GM12878 (cell line): ENCODE data around the gene PHF1. TPM values are rescaled to one million over a fixed set of nuclear protein-coding genes. Genes with fewer than 3 reads are reported as not detected.

Experiments
- ATAC-seq: fragments of 200-7000 bp; cut with Tn5 transposase; 3 replicates; pipeline ENCODE4 v1.9.1; 2020; ENCODE audit warnings: mild to moderate bottlenecking, moderate library complexity
- BruUV-seq: library from RNA; stranded (reverse); fragments of 400-500 nt; replicated peaks from 2 replicates; lab custom pipeline; 2021; lab: Mats Ljungman, UMichigan
- CTCF ChIA-PET: fragments of 300-600 bp; sonication (Branson Sonifier 250); formaldehyde crosslinking; extraction: SDS; loops from one replicate; lab custom pipeline; 2021; ENCODE audit warnings: inconsistent platforms; lab: Yijun Ruan, JAX
- POLR2A ChIA-PET: fragments of 350-600 bp; formaldehyde crosslinking; extraction: SDS; loops from one replicate; lab custom pipeline; 2021; ENCODE audit warnings: inconsistent platforms; lab: Charles Lee
- RAD21 ChIA-PET: fragments of 300-600 bp; sonication (Branson Sonifier 250); formaldehyde crosslinking; loops from one replicate; lab custom pipeline; 2023; ENCODE audit warnings: antibody characterized with exemption; ENCODE audit not compliant: unreplicated experiment; lab: Charles Lee
- SMC1A ChIA-PET: fragments of 300-600 bp; sonication (Branson Sonifier 250); formaldehyde crosslinking; loops from one replicate; lab custom pipeline; 2023; ENCODE audit not compliant: unreplicated experiment, uncharacterized antibody; lab: Charles Lee
- DNase-seq: peaks from one replicate; pipeline ENCODE4 v3.0.0-alpha.2; 2011; ENCODE audit warnings: low read depth, low spot score
- FAIRE-seq: peaks from 3 replicates; lab custom pipeline; 2011; peaks lifted over from hg19 to GRCh38; lab: Jason Lieb, UNC
- H2AFZ ChIP-seq: 2 replicates; pipeline ENCODE4 v1.6.0; 2011; ENCODE audit warnings: low read depth, low read length, control low read depth; ENCODE audit not compliant: control insufficient read depth
- H3K27ac ChIP-seq: 2 replicates; pipeline ENCODE4 v1.5.1; 2011; ENCODE audit warnings: control low read depth; ENCODE audit not compliant: control insufficient read depth, insufficient read depth
- H3K27me3 ChIP-seq, 2 experiments: replicated peaks in 1 of 2; 2 replicates each; pipeline versions ENCODE4 v1.6.0 to v1.6.1; 2011; ENCODE audit warnings: low read length in 1 of 2; ENCODE audit not compliant: control insufficient read depth in 2 of 2, insufficient read depth in 2 of 2
- H3K36me3 ChIP-seq, 2 experiments: 2 replicates each; pipeline ENCODE4 v1.5.1; 2011; ENCODE audit warnings: low read length in 1 of 2; ENCODE audit not compliant: control insufficient read depth in 2 of 2, insufficient read depth in 2 of 2
- H3K4me1 ChIP-seq: 2 replicates; pipeline ENCODE4 v1.6.1; 2011; ENCODE audit warnings: mild to moderate bottlenecking, low read length, moderate library complexity, mixed read lengths; ENCODE audit not compliant: control insufficient read depth, insufficient read depth
- H3K4me2 ChIP-seq: 2 replicates; pipeline ENCODE4 v1.6.0; 2011; ENCODE audit warnings: control low read depth; ENCODE audit not compliant: control insufficient read depth, insufficient read depth
- H3K4me3 ChIP-seq: fragments of 200-600 bp; sonication (generic); 2 replicates; pipeline ENCODE4 v1.5.1; 2016
- H3K79me2 ChIP-seq: 2 replicates; pipeline ENCODE4 v1.6.0; 2011; ENCODE audit warnings: low read length; ENCODE audit not compliant: control insufficient read depth, insufficient read depth
- H3K9ac ChIP-seq: 2 replicates; pipeline ENCODE4 v1.8.0; 2011; ENCODE audit warnings: low read length, control low read depth, mixed read lengths; ENCODE audit not compliant: control insufficient read depth, insufficient read depth
- H3K9me3 ChIP-seq: replicated peaks from 3 replicates; pipeline ENCODE4 v1.5.1; 2011; ENCODE audit warnings: mild to moderate bottlenecking, low read length; ENCODE audit not compliant: control insufficient read depth, insufficient read depth
- H4K20me1 ChIP-seq: 2 replicates; pipeline ENCODE4 v1.6.0; 2011; ENCODE audit not compliant: control insufficient read depth, insufficient read depth
- IRF5 ChIP-seq: fragments of 450-650 bp; IDR thresholded peaks from 2 replicates; pipeline ENCODE4 v1.6.1; 2017; ENCODE audit warnings: borderline replicate concordance
- NBN ChIP-seq: fragments of 450-650 bp; IDR thresholded peaks from 2 replicates; pipeline ENCODE4 v1.6.1; 2016
- NR2F1 ChIP-seq: fragments of 450-650 bp; conservative IDR thresholded peaks from 2 replicates; pipeline ENCODE4 v1.6.1; 2017; ENCODE audit warnings: mild to moderate bottlenecking
- RAD51 ChIP-seq: fragments of 450-650 bp; IDR thresholded peaks from 2 replicates; pipeline ENCODE4 v1.6.1; 2016; ENCODE audit warnings: moderate library complexity, mild to moderate bottlenecking, inconsistent platforms
- RELA ChIP-seq: fragments of 450-650 bp; IDR thresholded peaks from 2 replicates; pipeline ENCODE4 v1.8.0; 2014; ENCODE audit warnings: borderline replicate concordance; ENCODE audit not compliant: partially characterized antibody
- ZBTB4 ChIP-seq: fragments of 450-650 bp; formaldehyde crosslinking; IDR thresholded peaks from 2 replicates; pipeline ENCODE4 v1.4.0; 2022; ENCODE audit warnings: mild to moderate bottlenecking, moderate library complexity
- ZNF274 ChIP-seq: IDR thresholded peaks from one replicate; pipeline ENCODE4 v1.8.0; 2011; ENCODE audit not compliant: insufficient read length, insufficient read depth
- WGBS: methylation state at CpG from one replicate; pipeline ENCODE4 v1.1.6; 2016; ENCODE audit warnings: low lambda C conversion rate; ENCODE audit not compliant: insufficient replicate concordance, insufficient coverage; ENCODE audit errors: missing lambda C conversion rate; 5-methylcytosine and 5-hydroxymethylcytosine counted together
- in situ Hi-C: fragments of 300-500 bp; cut with MboI; formaldehyde crosslinking; loops from 9 replicates; pipeline ENCODE4 v1.14.3; 2018; ENCODE audit warnings: mixed read lengths
- intact Hi-C: fragments of 100-400 bp; cut with micrococcal nuclease; formaldehyde crosslinking; loops from one replicate; pipeline ENCODE4 v1.14.2; 2022; ENCODE audit not compliant: unreplicated experiment
- polyA plus RNA-seq, 11 experiments: library from polyadenylated mRNA; depleted of rRNA in 4 of 11; unstranded in 6 of 11; stranded (reverse) in 5 of 11; fragments of >200 nt; fragmentation: Nextera tagmentation in 4 of 11; fragmentation: Illumina TruSeq in 1 of 11; extraction: Ambion mirVana in 4 of 11; extraction: Trizol in 1 of 11; gene quantifications; 1 replicate in 1 of 11; 2 replicates in 10 of 11; pipeline versions ENCODE4 v1.2.1 to v1.2.3, GENCODE V29; 2011 to 2016; ENCODE audit warnings: inconsistent platforms in 2 of 11, missing spikeins in 2 of 11, low read depth in 1 of 11
- total RNA-seq, 4 experiments: library from RNA; depleted of rRNA in 3 of 4; stranded (reverse); fragments of >200 nt in 3 of 4; fragmentation: Illumina TruSeq in 1 of 4; extraction: Trizol in 1 of 4; gene quantifications; 2 replicates each; pipeline versions ENCODE4 v1.2.1 to v1.2.3, GENCODE V29; 2013 to 2021
- TF ChIP-seq, protein P1 (sequence below): fragments of 150-350 bp; IDR thresholded peaks from 2 replicates; pipeline ENCODE4 v1.6.1; 2016; ENCODE audit warnings: low read depth, low read length
- TF ChIP-seq, protein P2 (sequence below): IDR thresholded peaks from 2 replicates; pipeline ENCODE4 v1.6.1; 2011; ENCODE audit warnings: mild to moderate bottlenecking, low read depth, low read length, moderate library complexity; ENCODE audit not compliant: insufficient replicate concordance

PHF1 gene
- total and polyA plus RNA-seq, 10 of the 15 experiments (the other 5 are each of a cell fraction or from before 2014, with no cell fraction given) = 1.3 to 17.8 (median 6.2) TPM

- no peak for TF ChIP-seq IRF5
- no peak for TF ChIP-seq RELA
- TF ChIP-seq, all 136 proteins: peak for 0
Measured at GRCh38 chr6:33450434-33450833, 39.6 kb downstream of the PHF1 start (continued).

DNA sequence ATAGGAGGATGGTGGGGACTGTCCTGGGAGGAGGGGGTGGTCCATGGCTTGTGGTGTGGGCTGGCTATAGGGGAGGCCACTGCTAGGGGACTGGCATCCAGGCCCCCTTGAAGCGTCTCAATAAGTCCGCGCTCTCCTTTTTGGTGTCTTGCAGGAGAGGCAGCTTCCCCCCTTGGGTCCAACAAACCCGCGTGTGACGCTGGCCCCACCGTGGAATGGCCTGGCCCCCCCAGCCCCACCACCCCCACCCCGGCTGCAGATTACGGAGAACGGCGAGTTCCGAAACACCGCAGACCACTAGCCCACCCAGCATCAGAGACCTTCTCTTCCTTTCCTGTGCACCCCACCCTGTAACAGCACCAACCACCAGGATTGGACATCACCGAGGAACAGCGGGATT, 40.8 kb downstream of the PHF1 start:
- TF ChIP-seq, protein P1, sequence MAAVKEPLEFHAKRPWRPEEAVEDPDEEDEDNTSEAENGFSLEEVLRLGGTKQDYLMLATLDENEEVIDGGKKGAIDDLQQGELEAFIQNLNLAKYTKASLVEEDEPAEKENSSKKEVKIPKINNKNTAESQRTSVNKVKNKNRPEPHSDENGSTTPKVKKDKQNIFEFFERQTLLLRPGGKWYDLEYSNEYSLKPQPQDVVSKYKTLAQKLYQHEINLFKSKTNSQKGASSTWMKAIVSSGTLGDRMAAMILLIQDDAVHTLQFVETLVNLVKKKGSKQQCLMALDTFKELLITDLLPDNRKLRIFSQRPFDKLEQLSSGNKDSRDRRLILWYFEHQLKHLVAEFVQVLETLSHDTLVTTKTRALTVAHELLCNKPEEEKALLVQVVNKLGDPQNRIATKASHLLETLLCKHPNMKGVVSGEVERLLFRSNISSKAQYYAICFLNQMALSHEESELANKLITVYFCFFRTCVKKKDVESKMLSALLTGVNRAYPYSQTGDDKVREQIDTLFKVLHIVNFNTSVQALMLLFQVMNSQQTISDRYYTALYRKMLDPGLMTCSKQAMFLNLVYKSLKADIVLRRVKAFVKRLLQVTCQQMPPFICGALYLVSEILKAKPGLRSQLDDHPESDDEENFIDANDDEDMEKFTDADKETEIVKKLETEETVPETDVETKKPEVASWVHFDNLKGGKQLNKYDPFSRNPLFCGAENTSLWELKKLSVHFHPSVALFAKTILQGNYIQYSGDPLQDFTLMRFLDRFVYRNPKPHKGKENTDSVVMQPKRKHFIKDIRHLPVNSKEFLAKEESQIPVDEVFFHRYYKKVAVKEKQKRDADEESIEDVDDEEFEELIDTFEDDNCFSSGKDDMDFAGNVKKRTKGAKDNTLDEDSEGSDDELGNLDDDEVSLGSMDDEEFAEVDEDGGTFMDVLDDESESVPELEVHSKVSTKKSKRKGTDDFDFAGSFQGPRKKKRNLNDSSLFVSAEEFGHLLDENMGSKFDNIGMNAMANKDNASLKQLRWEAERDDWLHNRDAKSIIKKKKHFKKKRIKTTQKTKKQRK = no peak
- no peak for TF ChIP-seq NR2F1
- TF ChIP-seq RAD51 = no peak
- TF ChIP-seq, protein P2, sequence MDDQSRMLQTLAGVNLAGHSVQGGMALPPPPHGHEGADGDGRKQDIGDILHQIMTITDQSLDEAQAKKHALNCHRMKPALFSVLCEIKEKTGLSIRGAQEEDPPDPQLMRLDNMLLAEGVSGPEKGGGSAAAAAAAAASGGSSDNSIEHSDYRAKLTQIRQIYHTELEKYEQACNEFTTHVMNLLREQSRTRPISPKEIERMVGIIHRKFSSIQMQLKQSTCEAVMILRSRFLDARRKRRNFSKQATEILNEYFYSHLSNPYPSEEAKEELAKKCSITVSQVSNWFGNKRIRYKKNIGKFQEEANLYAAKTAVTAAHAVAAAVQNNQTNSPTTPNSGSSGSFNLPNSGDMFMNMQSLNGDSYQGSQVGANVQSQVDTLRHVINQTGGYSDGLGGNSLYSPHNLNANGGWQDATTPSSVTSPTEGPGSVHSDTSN = no peak
- TF ChIP-seq NBN = no peak
- TF ChIP-seq ZNF274 = no peak
- no peak for TF ChIP-seq ZBTB4
- TF ChIP-seq, all 136 proteins: peak for 0
- Histone ChIP-seq H3K36me3 (peaks cover 0 to 4% of the 10 kb centered on the region in 2 experiments; a peak in 2 of 4 replicates), H3K79me2 (peaks cover 17% of the 10 kb centered on the region), H3K4me3 (no peak overlapping the region), H3K9ac (no peak overlapping the region), H3K27ac (no peak overlapping the region), H2AFZ (no peak overlapping the region), H3K9me3 (no peaks in the 10 kb centered on the region), H4K20me1 (no peaks in the 10 kb centered on the region), H3K27me3 (no peaks in the 10 kb centered on the region), H3K4me2 (no peak overlapping the region), H3K4me1 (peaks cover 3% of the 10 kb centered on the region; the same call in 1 of the 2 replicates)
- ATAC-seq = no peak
- ChIA-PET RAD21 (no interaction called here), POLR2A (no interaction called here), SMC1A (no interaction called here), CTCF (no interaction called here)
- WGBS = 97% methylated on average over 10 of the region's 15 CpGs
- no TSS peak for BruUV-seq
- no peak for FAIRE-seq
- intact Hi-C loops (no loop called here), in situ Hi-C loops (no loop called here)
- DNase-seq = no peak
